DLD1 (cell line): ENCODE results near the gene ZNF396.

Experiments
- in situ Hi-C: cut with HindIII; loops from 2 replicates; pipeline ENCODE4 v1.10.0; 2017; ENCODE audit warnings: low sequenced_read_pairs

The ZNF396 gene

GRCh38 chr18:35386600-35387100 lies 9.5 kb upstream of the ZNF396 start:
- in situ Hi-C loops = no loop called here

- in situ Hi-C loops = no loop called here
Measured at GRCh38 chr18:35383136-35383535, 6.0 kb upstream of the ZNF396 start.

GRCh38 chr18:35379421-35379820 lies 2.3 kb upstream of the ZNF396 start:
- in situ Hi-C loops = no loop called here

- in situ Hi-C loops = no loop called here
Measured at GRCh38 chr18:35378574-35378896, 1.4 kb upstream of the ZNF396 start.

- in situ Hi-C loops = no loop called here
Measured at GRCh38 chr18:35377875-35378573, 887 bp upstream of the ZNF396 start.

GRCh38 chr18:35376393-35376741 lies 770 bp downstream of the ZNF396 start:
- in situ Hi-C loops = no loop called here

- in situ Hi-C loops = no loop called here
Measured at GRCh38 chr18:35374708-35375107, 2.4 kb downstream of the ZNF396 start.

- in situ Hi-C loops = no loop called here
Measured at GRCh38 chr18:35371412-35372195, 5.5 kb downstream of the ZNF396 start.

GRCh38 chr18:35369126-35369525 lies 8.0 kb downstream of the ZNF396 start:
- in situ Hi-C loops = no loop called here

GRCh38 chr18:35368595-35368994 lies 8.5 kb downstream of the ZNF396 start:
- in situ Hi-C loops = no loop called here

GRCh38 chr18:35362531-35362930 lies 14.6 kb downstream of the ZNF396 start:
- in situ Hi-C loops = no loop called here

- in situ Hi-C loops = no loop called here
Measured at GRCh38 chr18:35361570-35362321, 15.4 kb downstream of the ZNF396 start.

GRCh38 chr18:35355140-35355618 lies 22.0 kb downstream of the ZNF396 start:
- in situ Hi-C loops = no loop called here

- in situ Hi-C loops = no loop called here
Measured at GRCh38 chr18:35352778-35353177, 24.4 kb downstream of the ZNF396 start.

GRCh38 chr18:35352283-35352682 lies 24.9 kb downstream of the ZNF396 start:
- in situ Hi-C loops = no loop called here

GRCh38 chr18:35348001-35348400 lies 29.1 kb downstream of the ZNF396 start:
- in situ Hi-C loops = no loop called here

- in situ Hi-C loops = no loop called here
Measured at GRCh38 chr18:35345950-35346349, 31.2 kb downstream of the ZNF396 start.

GRCh38 chr18:35345460-35345921 lies 31.6 kb downstream of the ZNF396 start:
- in situ Hi-C loops = no loop called here

GRCh38 chr18:35344736-35345459 lies 32.2 kb downstream of the ZNF396 start:
- in situ Hi-C loops = no loop called here

GRCh38 chr18:35343936-35344735 lies 33.0 kb downstream of the ZNF396 start, which contains the start of gene ZNF24:
Gene ZNF24, minus strand, starts transcription at chr18:35344420. Its CDS starts 3,770 bp downstream, at chr18:35340650.
- in situ Hi-C loops = no loop called here
